HG03280 (cell line): Measurements from ENCODE around the gene GREM1.

Experiments
- ATAC-seq: cut with Tn5 transposase; IDR thresholded peaks from one replicate; pipeline ENCODE4 v1.9.1; 2021; ENCODE audit warnings: mild to moderate bottlenecking, moderate library complexity; ENCODE audit not compliant: unreplicated experiment

Gene GREM1

DNA sequence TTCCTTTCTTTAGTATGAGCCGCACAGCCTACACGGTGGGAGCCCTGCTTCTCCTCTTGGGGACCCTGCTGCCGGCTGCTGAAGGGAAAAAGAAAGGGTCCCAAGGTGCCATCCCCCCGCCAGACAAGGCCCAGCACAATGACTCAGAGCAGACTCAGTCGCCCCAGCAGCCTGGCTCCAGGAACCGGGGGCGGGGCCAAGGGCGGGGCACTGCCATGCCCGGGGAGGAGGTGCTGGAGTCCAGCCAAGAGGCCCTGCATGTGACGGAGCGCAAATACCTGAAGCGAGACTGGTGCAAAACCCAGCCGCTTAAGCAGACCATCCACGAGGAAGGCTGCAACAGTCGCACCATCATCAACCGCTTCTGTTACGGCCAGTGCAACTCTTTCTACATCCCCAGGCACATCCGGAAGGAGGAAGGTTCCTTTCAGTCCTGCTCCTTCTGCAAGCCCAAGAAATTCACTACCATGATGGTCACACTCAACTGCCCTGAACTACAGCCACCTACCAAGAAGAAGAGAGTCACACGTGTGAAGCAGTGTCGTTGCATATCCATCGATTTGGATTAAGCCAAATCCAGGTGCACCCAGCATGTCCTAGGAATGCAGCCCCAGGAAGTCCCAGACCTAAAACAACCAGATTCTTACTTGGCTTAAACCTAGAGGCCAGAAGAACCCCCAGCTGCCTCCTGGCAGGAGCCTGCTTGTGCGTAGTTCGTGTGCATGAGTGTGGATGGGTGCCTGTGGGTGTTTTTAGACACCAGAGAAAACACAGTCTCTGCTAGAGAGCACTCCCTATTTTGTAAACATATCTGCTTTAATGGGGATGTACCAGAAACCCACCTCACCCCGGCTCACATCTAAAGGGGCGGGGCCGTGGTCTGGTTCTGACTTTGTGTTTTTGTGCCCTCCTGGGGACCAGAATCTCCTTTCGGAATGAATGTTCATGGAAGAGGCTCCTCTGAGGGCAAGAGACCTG lies 13.2 kb downstream of the GREM1 start:
- no peak for ATAC-seq

DNA sequence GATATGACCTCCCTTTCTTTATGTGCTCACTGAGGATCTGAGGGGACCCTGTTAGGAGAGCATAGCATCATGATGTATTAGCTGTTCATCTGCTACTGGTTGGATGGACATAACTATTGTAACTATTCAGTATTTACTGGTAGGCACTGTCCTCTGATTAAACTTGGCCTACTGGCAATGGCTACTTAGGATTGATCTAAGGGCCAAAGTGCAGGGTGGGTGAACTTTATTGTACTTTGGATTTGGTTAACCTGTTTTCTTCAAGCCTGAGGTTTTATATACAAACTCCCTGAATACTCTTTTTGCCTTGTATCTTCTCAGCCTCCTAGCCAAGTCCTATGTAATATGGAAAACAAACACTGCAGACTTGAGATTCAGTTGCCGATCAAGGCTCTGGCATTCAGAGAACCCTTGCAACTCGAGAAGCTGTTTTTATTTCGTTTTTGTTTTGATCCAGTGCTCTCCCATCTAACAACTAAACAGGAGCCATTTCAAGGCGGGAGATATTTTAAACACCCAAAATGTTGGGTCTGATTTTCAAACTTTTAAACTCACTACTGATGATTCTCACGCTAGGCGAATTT lies 14.9 kb downstream of the GREM1 start:
- no peak for ATAC-seq

DNA sequence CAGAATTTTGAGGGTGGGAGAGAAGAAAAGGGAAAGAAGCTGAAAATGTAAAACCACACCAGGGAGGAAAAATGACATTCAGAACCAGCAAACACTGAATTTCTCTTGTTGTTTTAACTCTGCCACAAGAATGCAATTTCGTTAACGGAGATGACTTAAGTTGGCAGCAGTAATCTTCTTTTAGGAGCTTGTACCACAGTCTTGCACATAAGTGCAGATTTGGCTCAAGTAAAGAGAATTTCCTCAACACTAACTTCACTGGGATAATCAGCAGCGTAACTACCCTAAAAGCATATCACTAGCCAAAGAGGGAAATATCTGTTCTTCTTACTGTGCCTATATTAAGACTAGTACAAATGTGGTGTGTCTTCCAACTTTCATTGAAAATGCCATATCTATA lies 15.5 kb downstream of the GREM1 start:
- ATAC-seq: no peak

DNA sequence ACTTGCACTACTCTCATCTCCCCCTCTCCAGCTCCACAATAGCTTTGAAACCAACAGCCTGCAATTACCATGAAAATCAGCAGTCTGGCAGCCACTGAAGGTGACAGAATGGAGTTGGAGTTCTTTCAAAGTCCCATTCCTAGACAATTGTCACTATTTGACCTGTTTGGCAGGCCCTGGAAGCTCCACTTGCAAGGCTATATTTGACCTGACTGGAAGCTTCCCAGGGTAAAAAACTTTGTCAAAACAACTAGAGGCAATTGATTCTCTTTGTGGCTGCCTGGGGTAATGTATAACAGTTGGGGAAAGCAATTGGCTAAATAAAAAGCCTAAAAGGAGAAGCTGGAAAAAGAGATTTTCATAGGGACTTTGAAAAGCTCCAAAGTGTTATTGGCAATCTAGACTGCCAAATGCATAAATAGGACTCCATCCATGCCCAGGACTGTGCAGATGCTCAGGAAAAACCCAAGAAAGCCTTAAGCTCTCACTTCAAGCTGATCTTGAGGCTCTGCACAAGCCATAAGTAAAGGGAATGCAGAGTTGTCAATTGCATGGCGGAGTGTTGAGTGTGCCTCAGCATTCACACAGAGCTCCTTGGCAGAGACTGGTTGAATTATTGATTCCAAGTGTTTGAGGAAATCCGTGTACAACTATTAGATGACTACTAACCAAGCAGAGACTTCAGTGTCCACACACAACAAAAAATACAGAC lies 18.3 kb downstream of the GREM1 start:
- ATAC-seq: no peak

DNA sequence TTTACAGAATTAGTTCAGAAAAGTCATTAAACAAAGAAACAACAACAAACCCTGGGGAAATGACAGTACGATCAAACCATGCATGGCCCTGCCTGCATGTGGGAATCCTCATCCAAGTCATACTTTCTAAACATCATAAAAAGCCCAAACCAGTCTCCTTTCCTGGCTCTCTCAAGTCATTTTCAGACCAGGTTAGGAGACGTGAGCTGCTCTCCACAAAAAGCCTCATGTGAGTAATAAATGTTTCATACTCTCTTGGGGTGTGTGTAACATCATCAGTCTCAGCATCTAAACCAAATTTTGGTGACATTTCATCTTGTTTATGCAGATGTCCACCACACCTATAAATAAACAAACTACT lies 18.9 kb downstream of the GREM1 start:
- ATAC-seq: no peak

DNA sequence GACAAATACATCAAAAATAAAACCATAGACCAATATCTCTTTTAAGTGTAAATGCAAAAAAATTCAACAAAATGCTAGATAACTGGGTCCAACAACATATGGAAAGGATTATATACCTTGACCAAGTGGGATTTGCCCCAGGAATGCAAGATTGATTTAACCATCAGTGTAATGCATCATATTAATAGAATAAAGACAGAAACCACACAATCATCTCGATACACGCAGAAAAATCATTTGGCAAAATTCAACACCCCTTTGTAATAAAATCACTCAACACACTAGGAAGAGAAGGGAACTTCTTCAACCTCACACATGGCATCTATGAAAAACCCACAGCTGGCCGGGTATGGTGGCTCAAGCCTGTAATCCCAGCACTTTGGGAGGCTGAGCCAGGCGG lies 19.5 kb downstream of the GREM1 start:
- ATAC-seq: no peak

DNA sequence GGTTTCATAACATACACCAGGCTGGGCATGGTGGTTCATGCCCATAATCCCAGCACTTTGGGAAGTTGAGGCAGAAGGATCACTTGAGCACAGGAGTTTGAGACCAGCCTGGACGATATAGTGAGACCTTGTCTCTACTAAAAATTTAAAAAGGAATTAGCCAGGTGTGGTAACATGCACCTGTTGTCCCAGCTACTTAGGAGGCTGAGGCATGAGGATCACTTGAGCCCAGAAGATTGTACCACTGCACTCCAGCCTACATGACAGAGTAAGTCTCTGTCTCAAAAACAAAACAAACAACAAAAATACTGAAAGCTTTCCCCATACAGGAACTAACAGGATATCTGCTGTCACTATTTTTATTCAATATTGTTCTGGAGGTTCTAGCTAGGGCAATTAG lies 20.9 kb downstream of the GREM1 start:
- ATAC-seq: no peak

DNA sequence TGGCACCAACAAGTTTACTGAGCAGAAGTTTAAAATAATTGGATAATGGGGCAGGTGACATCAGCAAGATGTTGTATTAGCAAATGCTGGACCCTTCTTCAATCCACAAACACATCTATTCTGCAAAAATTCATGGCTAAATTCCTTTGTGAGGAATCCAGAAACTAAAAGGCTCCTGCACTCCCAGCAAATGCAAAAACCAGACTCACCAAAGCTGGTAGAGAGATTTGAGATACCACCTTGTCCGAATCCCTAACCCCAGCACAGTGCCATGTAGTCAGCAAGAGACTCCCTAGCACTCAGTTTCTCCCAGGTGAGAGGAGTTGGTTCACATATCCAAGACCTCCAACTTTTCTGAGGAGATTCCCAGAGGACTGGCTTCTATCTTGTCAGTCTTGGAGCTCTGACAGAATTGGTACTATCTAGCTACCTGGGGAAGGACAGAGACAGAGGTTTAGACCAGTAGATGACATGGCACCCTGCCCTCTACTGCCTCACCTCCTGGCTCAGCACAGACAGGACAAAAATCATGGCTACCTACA lies 21.8 kb downstream of the GREM1 start:
- no peak for ATAC-seq

DNA sequence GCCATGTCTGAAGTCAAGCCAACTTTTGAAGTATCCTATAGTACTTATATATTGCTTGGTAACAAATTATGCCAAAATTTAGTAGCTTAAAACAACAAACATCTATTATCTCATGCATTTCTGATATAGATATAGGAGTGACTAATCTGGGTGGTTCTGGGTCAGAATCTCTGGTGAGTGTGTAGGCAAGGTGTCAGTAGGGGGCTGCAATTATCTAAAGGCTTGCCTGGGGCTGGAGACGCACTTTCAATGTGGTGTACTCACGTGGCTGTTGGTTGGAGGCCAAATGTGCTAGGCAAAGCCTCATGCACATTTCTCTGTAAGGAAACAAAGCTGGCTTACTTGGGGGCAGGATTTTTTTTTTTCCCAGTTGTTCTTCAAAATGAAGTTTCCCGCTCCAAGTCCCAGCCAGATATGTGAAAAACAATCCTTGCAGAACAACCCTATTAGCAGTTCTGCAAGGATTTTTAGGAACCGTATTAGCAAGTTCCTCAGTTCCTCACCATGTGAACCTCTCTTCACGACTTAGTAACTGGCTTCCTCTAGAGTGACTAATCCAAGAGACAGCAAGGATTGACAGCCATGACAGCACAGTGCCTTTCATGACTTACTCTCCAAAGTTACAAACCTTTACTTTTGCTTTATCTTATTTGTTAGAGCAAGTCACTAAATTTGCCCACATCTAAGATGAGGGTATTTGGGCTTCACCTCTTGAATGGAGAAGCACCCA lies 25.8 kb downstream of the GREM1 start:
- ATAC-seq: no peak

DNA sequence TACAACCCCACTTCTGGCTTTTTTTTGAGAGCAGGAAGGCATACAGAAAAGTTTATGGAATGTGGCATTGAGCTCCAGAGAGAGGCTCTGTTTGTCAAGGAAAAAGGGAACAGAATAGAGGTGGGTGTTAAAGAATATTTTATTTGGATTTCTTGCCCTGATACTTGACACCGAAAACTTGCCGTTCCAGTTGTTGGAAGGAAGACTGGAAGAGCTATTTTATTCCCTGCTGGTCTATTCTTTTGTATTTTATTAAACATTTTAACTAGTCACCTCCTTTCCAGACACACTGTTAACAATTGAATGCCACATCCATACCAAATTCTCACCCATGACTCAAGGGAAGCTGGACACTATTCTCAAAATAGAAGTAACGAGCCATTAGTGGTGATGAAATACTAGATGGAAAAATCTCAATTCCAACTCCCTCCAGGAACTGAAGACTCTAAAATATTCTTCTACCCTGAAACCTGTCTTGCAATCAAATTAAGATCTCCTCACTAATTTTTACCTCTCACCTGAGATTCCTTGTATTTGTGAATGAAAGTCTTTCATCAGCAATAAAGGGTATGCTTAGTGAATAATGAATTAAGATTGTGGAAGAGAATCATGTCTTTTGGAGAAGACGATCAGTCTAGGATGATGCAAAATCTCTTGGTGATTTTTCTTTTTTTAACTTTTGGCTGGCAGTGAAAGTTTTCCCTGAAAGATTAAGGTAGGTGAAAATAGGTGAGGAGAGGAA lies 28.5 kb downstream of the GREM1 start:
- ATAC-seq: no peak

DNA sequence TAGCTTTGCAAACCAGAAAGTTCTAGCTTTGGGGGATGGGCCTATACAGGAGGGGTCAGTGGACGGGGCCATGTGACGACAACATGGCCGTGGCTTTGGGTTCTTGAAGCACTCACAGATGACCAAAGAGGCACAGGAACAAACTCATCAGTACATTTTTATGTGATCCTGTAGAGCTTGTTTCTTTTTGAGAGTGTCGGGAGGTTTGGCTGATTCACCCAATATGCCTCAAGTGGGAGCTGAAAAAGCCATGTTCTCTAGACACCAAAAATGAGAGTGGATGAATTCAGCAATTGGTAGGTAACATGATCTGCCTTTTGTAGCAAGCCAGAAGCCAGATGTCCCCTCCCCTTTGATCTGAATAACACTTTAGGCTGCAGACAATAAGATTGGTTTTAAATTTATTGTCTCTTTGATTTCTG lies 30.1 kb downstream of the GREM1 start:
- ATAC-seq: no peak

DNA sequence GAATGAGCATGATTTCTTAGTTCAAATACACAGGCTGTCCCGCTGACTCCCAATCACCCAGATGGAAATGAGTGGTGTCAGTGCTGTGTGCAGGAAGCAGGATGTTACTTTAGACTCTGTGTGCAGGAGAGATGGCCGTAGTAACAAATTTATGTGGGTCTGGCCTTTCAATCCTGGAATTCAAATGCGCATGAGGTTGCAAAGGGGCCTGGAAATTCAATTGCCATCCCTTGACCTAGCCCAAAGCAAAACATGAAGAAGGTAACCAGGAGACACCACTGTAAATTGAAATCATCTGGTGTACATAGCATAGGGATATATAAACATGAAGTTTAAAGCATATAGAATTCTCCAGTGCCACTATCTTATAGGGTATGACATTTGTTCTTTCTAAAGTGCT lies 33.2 kb downstream of the GREM1 start:
- no peak for ATAC-seq

DNA sequence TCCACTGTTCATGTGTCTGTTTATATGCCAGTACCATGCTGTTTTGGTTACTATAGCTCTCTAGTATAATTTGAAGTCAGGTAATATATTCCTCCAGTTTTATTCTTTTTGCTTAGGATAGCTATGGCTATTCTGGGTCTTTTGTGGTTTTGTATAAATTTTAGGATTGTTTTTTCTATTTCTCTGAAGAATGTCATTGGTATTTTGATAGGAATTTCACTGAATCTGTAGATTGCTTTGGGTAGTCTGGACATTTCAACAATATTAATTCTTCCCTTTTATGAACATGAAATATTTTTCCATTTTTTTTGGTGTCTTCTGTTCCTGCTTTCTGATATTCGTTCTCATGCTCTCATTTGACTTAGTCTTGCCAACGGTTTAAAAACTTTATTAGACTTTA lies 39.6 kb downstream of the GREM1 start:
- ATAC-seq: no peak

DNA sequence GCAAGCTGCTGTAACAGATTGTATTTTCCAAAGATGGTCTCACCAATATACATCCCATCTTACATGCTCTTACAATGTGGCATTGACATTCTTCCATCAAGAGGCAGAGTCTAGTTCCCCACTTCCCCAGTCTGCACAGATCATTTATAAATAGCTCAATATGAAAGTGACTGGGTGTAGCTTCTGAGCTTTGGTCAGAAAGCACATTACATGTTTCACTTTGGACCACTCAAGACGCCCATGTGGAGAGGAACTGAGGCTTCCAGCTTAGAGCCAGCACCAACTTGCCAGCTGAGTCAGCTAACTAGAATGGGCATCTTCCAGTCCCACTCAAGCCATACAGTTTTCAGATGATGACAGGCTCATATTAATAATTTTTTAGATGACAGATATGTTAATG lies 45.5 kb downstream of the GREM1 start:
- no peak for ATAC-seq

DNA sequence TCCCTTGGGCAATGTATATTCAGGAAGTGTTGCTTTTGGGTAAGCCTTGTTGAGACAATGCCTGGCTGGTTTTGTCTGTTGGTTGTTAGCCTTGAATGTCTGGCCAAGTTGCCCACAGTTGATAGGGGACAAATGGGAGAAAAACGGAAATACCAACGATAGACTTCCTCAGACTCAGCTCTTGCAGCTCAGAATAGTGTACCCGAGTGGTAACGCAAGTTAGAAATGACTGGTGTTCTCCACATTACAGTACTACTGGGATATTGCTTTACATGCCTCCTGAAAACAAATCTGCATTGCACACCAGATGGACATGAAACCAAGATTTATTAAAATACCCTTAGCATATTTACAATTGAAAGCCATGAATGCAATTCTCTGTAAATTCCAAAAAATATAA lies 47.4 kb downstream of the GREM1 start:
- no peak for ATAC-seq

DNA sequence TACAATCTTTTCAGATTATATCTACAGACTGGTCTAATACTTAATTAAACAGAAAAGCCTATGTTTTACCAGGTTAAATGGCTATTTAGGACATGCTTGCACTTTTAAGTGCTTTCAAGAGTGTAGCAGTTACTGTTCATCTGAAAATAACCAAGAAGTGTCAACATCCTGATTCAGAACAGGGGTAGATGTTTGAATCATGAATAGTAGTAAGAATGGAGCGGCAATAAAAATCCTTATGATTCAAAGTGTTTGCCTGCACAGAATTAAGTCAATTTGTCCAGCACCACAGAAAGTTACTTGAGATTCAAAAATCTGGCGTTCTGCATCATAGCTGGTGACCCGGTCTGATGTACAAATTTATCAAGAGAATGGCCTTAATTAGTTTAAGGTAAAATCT lies 48.3 kb downstream of the GREM1 start:
- ATAC-seq: no peak

DNA sequence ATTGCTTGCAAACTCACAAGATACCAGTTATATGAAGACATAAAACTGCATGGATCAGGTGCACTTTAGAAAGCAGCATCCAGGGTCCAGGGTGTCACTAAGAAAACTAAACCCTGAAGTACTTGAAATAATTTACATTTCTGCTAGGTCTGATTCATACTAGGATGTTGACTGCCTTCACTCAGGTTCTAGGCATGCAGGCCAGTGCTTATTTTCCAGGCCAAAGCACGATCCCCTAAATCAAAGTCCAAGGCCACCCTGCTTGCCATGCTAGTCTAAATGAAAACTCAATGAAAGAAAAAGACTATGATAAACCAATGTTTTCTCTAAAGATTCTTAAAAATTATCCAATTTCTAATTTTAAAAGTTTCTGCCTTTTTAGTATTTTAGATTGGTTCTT lies 49.4 kb downstream of the GREM1 start:
- no peak for ATAC-seq

DNA sequence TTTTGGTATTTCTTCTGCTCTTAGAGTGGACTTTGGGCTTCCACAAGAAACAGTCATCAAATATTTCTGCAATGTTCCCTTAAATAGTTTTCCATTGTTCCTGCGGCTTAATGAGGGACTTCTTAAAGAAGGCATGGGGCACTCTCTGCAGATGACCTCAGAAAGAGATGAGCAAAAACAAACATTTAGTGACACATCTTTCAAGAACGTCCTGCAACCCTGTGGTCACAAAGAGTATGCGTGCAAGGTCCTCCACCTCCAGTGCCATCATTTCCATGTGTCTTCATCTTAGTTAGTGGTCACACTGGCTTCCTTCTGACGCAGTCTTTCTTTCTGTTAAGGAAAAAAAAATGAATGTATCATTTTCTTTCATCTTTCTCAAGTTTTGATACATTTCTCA lies 56.2 kb downstream of the GREM1 start:
- ATAC-seq: no peak

DNA sequence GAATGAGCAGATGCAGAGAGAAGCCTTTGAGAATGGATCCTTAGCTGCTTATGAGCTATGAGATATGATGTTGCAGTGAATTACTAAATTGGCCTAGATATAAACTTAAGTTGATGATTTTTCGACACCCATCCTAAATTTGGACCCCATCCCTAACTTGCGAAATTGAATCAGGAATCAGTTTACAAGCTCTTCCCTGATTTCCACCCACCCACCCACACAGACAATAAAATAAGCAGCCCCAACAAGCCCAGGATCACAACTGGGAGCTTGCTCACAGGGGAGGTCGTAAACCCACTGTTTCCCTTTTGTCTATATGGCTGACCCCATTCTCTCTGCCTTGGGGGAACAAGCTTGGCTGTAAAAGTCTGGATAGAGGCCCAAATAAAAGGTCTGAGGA lies 57.3 kb downstream of the GREM1 start:
- no peak for ATAC-seq
